IMR-90 (cell line): ENCODE measurements around the gene ABTB2. TPM values are rescaled to one million over a fixed set of nuclear protein-coding genes. Genes with fewer than 3 reads are reported as not detected.

Experiments
- ATAC-seq: fragments of 200-7000 bp; cut with Tn5 transposase; 2 replicates; pipeline ENCODE4 v1.9.1; 2020; ENCODE audit warnings: low read depth, mild to moderate bottlenecking, moderate library complexity
- BruUV-seq: library from RNA; stranded (reverse); fragments of 400-500 nt; replicated peaks from 2 replicates; lab custom pipeline; 2021; lab: Mats Ljungman, UMichigan
- CTCF ChIA-PET: fragments of 300-600 bp; formaldehyde crosslinking; extraction: SDS; loops from one replicate; lab custom pipeline; 2021; ENCODE audit warnings: antibody characterized with exemption; lab: Yijun Ruan, JAX
- POLR2A ChIA-PET: fragments of 300-600 bp; sonication (Branson Sonifier 250); formaldehyde crosslinking; loops from one replicate; lab custom pipeline; 2022; ENCODE audit warnings: antibody characterized with exemption; ENCODE audit not compliant: unreplicated experiment; lab: Charles Lee
- DNase-seq: peaks from one replicate; pipeline ENCODE4 v3.0.0; 2013
- H2AFZ ChIP-seq: replicated peaks from 2 replicates; pipeline ENCODE3; 2013; ENCODE audit warnings: low read length, mild to moderate bottlenecking; ENCODE audit not compliant: poor library complexity
- H2AK5ac ChIP-seq: 2 replicates; pipeline ENCODE4 v1.6.1; 2013; ENCODE audit warnings: low read depth, low read length, inconsistent platforms
- H2AK9ac ChIP-seq: replicated peaks from 2 replicates; pipeline ENCODE3; 2013; ENCODE audit warnings: mild to moderate bottlenecking, low read depth, low read length, moderate library complexity; ENCODE audit not compliant: poor library complexity
- H2BK120ac ChIP-seq: 2 replicates; pipeline ENCODE4 v1.6.1; 2013; ENCODE audit warnings: low read depth, low read length, inconsistent platforms
- H2BK15ac ChIP-seq: 3 replicates; pipeline ENCODE4 v1.6.1; 2013; ENCODE audit warnings: low read depth, low read length, inconsistent platforms
- H2BK20ac ChIP-seq: 2 replicates; pipeline ENCODE4 v1.6.1; 2013; ENCODE audit warnings: low read depth, mild to moderate bottlenecking, inconsistent platforms, low read length, moderate library complexity
- H2BK5ac ChIP-seq: 2 replicates; pipeline ENCODE4 v1.6.1; 2013; ENCODE audit warnings: mild to moderate bottlenecking, low read depth, low read length, inconsistent platforms; ENCODE audit not compliant: poor library complexity, severe bottlenecking
- H3K14ac ChIP-seq: replicated peaks from 2 replicates; pipeline ENCODE4 v1.6.1; 2013; ENCODE audit warnings: low read depth, low read length, inconsistent platforms
- H3K18ac ChIP-seq: 2 replicates; pipeline ENCODE4 v1.6.1; 2013; ENCODE audit warnings: low read depth, low read length, control low read depth
- H3K23ac ChIP-seq: 2 replicates; pipeline ENCODE4 v1.6.1; 2013; ENCODE audit warnings: low read depth, low read length, inconsistent platforms
- H3K27ac ChIP-seq: 2 replicates; pipeline ENCODE4 v1.5.1; 2013; ENCODE audit warnings: mild to moderate bottlenecking, control low read depth, low read length; ENCODE audit not compliant: insufficient read depth
- H3K27me3 ChIP-seq: 2 replicates; pipeline ENCODE4 v1.6.1; 2013; ENCODE audit warnings: low read length; ENCODE audit not compliant: control insufficient read depth, insufficient read depth
- H3K36me3 ChIP-seq: 2 replicates; pipeline ENCODE4 v1.6.1; 2013; ENCODE audit warnings: low read length, mixed read lengths; ENCODE audit not compliant: control insufficient read depth, insufficient read depth
- H3K4ac ChIP-seq: 2 replicates; pipeline ENCODE4 v1.6.1; 2013; ENCODE audit warnings: low read depth, low read length, inconsistent platforms
- H3K4me1 ChIP-seq: 2 replicates; pipeline ENCODE4 v1.6.1; 2013; ENCODE audit warnings: low read length, mixed read lengths; ENCODE audit not compliant: control insufficient read depth, insufficient read depth
- H3K4me2 ChIP-seq: 2 replicates; pipeline ENCODE4 v1.6.1; 2013; ENCODE audit warnings: low read depth, mild to moderate bottlenecking, control low read depth, low read length, moderate library complexity
- H3K4me3 ChIP-seq: 2 replicates; pipeline ENCODE4 v1.5.1; 2013; ENCODE audit warnings: low read depth, mild to moderate bottlenecking, control low read depth, low read length, moderate library complexity; ENCODE audit not compliant: insufficient read depth
- H3K56ac ChIP-seq: 2 replicates; pipeline ENCODE4 v1.6.1; 2013; ENCODE audit warnings: low read length, inconsistent platforms; ENCODE audit not compliant: insufficient read depth; ENCODE audit errors: extremely low read depth
- H3K79me1 ChIP-seq, 2 experiments: 2 replicates each; pipeline ENCODE4 v1.6.1; 2013; ENCODE audit warnings: low read length in 2 of 2, inconsistent platforms in 1 of 2, low read depth in 1 of 2
- H3K9ac ChIP-seq: 2 replicates; pipeline ENCODE4 v1.6.1; 2013; ENCODE audit warnings: low read depth, low read length, control low read depth
- H3K9me1 ChIP-seq: 2 replicates; pipeline ENCODE4 v1.6.1; 2013; ENCODE audit warnings: low read length, inconsistent platforms; ENCODE audit not compliant: insufficient read depth
- H3K9me3 ChIP-seq: 2 replicates; pipeline ENCODE4 v1.6.1; 2013; ENCODE audit warnings: low read length; ENCODE audit not compliant: control insufficient read depth, insufficient read depth
- H4K20me1 ChIP-seq: 2 replicates; pipeline ENCODE4 v1.6.1; 2013; ENCODE audit warnings: low read length, inconsistent platforms; ENCODE audit not compliant: insufficient read depth
- H4K5ac ChIP-seq: 2 replicates; pipeline ENCODE4 v1.6.1; 2013; ENCODE audit warnings: mild to moderate bottlenecking, low read depth, low read length, control low read depth
- H4K8ac ChIP-seq, 2 experiments: 2 replicates each; pipeline ENCODE4 v1.6.1; 2013; ENCODE audit warnings: low read depth in 2 of 2, low read length in 2 of 2, control low read depth in 1 of 2, inconsistent platforms in 1 of 2
- H4K91ac ChIP-seq: 2 replicates; pipeline ENCODE4 v1.6.1; 2013; ENCODE audit warnings: low read depth, low read length, inconsistent platforms; ENCODE audit not compliant: insufficient read depth
- BHLHE40 ChIP-seq: fragments of 150-350 bp; IDR thresholded peaks from 2 replicates; pipeline ENCODE4 v1.6.1; 2016; ENCODE audit warnings: mild to moderate bottlenecking, low read depth, low read length
- FOS ChIP-seq: fragments of 150-350 bp; IDR thresholded peaks from 2 replicates; pipeline ENCODE4 v1.6.1; 2016; ENCODE audit warnings: low read depth, low read length
- MAZ ChIP-seq: IDR thresholded peaks from 2 replicates; pipeline ENCODE4 v1.6.1; 2012; ENCODE audit warnings: low read depth, mild to moderate bottlenecking, low read length, improper control_type of control experiment, moderate library complexity, borderline replicate concordance
- RCOR1 ChIP-seq: IDR thresholded peaks from 2 replicates; pipeline ENCODE4 v1.6.1; 2012; ENCODE audit warnings: mild to moderate bottlenecking, low read length, improper control_type of control experiment; ENCODE audit not compliant: insufficient replicate concordance
- WGBS, 2 experiments: methylation state at CpG; one replicate each; pipeline versions ENCODE4 v1.1.5 to v1.1.7; 2013; ENCODE audit warnings: missing lambda C conversion rate in 2 of 2; ENCODE audit not compliant: insufficient read length in 1 of 2; ENCODE audit errors: extremely low coverage in 2 of 2; 5-methylcytosine and 5-hydroxymethylcytosine counted together
- dilution Hi-C: fragments of 300-500 bp; cut with HindIII; formaldehyde crosslinking; loops from one replicate; pipeline ENCODE4 v1.14.3; 2018; ENCODE audit warnings: low sequenced_read_pairs; ENCODE audit not compliant: unreplicated experiment
- in situ Hi-C: fragments of 300-500 bp; cut with MboI; formaldehyde crosslinking; loops from 3 replicates; pipeline ENCODE4 v1.14.3; 2019; ENCODE audit warnings: low sequenced_read_pairs, inconsistent platforms, mixed read lengths
- intact Hi-C: fragments of 100-400 bp; cut with micrococcal nuclease; formaldehyde crosslinking; loops from 2 replicates; pipeline ENCODE4 v1.10.0; 2022
- polyA plus RNA-seq, 3 experiments: library from polyadenylated mRNA; depleted of rRNA; stranded (reverse); fragments of >200 nt; gene quantifications; 2 replicates each; pipeline ENCODE4 v1.2.3, GENCODE V29; 2012; ENCODE audit warnings: low replicate concordance in 1 of 3
- total RNA-seq: library from RNA; depleted of rRNA; stranded (reverse); fragments of >200 nt; gene quantifications from 2 replicates; pipeline ENCODE4 v1.2.3, GENCODE V29; 2012

Gene ABTB2
- total and polyA plus RNA-seq, 2 of the 4 experiments (the other 2 are of a cell fraction) = 0.18 to 2.0 TPM

DNA sequence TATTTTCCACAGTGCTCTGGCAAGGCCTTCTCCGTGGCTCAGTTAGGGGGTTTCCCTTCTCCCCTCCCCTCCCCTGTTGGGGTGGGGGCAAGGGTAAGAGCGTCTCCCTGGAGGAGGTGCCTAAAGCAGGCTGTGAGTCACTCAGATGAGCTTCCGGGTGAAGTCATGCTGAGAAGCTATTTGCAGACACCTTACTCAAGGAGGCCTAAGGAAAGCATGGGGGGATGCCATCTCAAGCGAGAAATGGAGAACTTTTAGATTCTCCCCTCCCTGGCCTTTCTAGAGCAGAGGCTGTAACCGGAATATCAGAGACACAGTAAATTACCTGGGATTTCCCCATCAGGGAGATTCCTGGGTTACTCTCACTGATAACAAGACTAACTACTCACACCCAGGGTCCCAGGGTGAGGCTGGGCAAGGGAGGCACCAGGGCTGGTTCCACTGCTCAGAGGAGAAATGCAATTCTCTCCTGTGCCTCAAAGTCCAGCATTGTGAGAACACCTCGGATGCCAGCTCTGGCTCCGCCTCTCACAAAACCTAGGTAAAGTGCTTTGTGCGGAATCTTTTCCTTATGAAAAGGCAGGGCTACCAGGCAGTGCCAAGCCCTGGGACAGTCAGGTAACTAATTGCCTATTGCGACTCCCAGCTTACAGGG is 123.6 kb downstream of the ABTB2 start:
- in situ Hi-C loops (no loop called here), intact Hi-C loops (no loop called here), dilution Hi-C loops (no loop called here)
- H2AFZ ChIP-seq = peak overlapping the region; percentile 83
- no peak overlapping the region for H4K91ac ChIP-seq
- H2BK5ac ChIP-seq = no peak overlapping the region
- no peaks in the 10 kb centered on the region for H3K27me3 ChIP-seq
- H3K9me1 ChIP-seq = no peaks in the 10 kb centered on the region
- CTCF ChIA-PET = no interaction called here
- H3K9ac ChIP-seq = no peak overlapping the region
- peak overlapping the region; percentile 2 for H2AK9ac ChIP-seq
- peak; percentile 87 for ATAC-seq
- no peaks in the 10 kb centered on the region for H3K9me3 ChIP-seq
- H4K8ac ChIP-seq = peak overlapping the region in 1 of 2 experiments; percentile 41; a peak in 2 of 4 replicates
- POLR2A ChIA-PET = interaction anchor here (0.6 kb wide), 1 partner anchor 8 kb away, joined by 3 read pairs; no protein-coding TSS in a partner anchor
- H4K20me1 ChIP-seq = no peaks in the 10 kb centered on the region
- no peak overlapping the region for H3K56ac ChIP-seq
- H4K5ac ChIP-seq = no peak overlapping the region
- H2BK120ac ChIP-seq = peak overlapping the region; percentile 12; the same call in 1 of the 2 replicates
- H2BK15ac ChIP-seq = no peak overlapping the region
- H3K18ac ChIP-seq = no peak overlapping the region
- H3K36me3 ChIP-seq = no peaks in the 10 kb centered on the region
- H3K4me1 ChIP-seq = peaks cover 6% of the 10 kb centered on the region
- no peak overlapping the region for H3K23ac ChIP-seq
- H3K4ac ChIP-seq = no peak overlapping the region
- no TSS peak for BruUV-seq
- H3K27ac ChIP-seq = no peak overlapping the region
- H3K79me1 ChIP-seq = no peaks in the 10 kb centered on the region
- H3K4me3 ChIP-seq = no peak overlapping the region
- H3K4me2 ChIP-seq = peak overlapping the region; percentile 21; the same call in 1 of the 2 replicates
- H2BK20ac ChIP-seq = no peak overlapping the region
- 100% methylated on average over 2 of the region's 9 CpGs; no CpG with 5 or more reads in 1 of the 2 experiments for WGBS, 2 experiments
- DNase-seq = peak; percentile 78
- TF ChIP-seq BHLHE40 (no peak), MAZ (peak; percentile 94), FOS (peak; percentile 46; the same call in 1 of the 2 replicates), RCOR1 (no peak)
- H3K14ac ChIP-seq = no peak overlapping the region
- no peak overlapping the region for H2AK5ac ChIP-seq
